KG1 (cell line): ENCODE measurements around the gene ZDHHC20.

Experiments used
- DNase-seq: peaks from one replicate; lab custom pipeline; 2025; lab: John Stamatoyannopoulos, UW

Gene ZDHHC20

GRCh38 chr13:21324803-21325202 is 134.3 kb downstream of the ZDHHC20 start:
- no peak for DNase-seq

- DNase-seq = no peak
Observed at GRCh38 chr13:21322988-21323387, 136.1 kb downstream of the ZDHHC20 start.
